ENCODE results near the gene CFHR3. TPM values are rescaled to one million over a fixed set of nuclear protein-coding genes. Genes with fewer than 3 reads are reported as not detected.
"Not testable (repeated sequence)": the region's sequence is repeated elsewhere in the genome, so short reads cannot be mapped to it uniquely, and the experiment has no call there.

Gene CFHR3
- total RNA-seq, 4 donors from 2014 or later = 0.42 TPM; not detected in 3

DNA sequence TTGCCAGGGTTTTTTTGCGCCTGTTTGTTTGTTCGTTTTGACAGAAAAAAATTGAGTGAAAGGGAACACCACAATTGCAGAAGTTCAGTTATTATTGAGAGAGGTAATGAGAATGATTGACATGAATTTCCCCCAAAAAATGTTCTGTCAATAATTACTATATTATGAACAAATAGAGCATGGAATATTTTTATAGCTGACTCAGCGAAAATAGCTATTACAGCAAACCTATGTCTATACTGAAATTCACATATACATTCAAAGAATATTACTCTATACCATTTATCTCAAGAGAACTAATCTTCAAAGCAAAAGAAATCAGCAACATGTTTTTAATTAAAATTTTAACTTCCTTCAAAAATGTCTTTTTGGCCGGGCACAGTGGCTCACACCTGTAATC is 4.8 kb upstream of the CFHR3 start:
- H3K4me3 ChIP-seq (ENCODE audit: low read depth, poor library complexity, severe bottlenecking); DNase-seq (ENCODE audit: low spot score in 2 of 2); intact Hi-C loops (cut with DNase I; ENCODE audit: low total_unique reads): not testable (repeated sequence)
- WGBS, 2 donors = 81 to 91% methylated on average over 4 of the region's 4 CpGs

DNA sequence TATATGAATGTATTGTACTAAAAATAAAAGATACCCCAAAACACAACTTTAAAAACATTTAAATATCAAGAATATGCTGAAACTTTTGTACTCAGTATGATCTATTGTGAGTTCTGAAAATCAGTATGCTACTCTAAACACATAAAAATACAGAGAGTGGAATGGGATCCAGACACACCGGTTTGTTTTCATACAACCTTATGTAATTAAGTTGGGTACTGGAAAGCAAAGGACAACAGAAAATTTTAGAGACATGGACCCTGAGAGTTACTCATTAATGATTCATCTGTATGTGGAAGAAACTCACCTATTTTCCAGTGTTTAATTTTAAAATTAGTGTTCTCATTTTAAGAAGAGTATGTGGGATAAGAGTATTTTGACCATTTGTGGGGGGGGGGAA is 927 bp upstream of the CFHR3 start:
- no peak overlapping the region for H3K4me3 ChIP-seq (ENCODE audit: low read depth, poor library complexity, severe bottlenecking)
- TF ChIP-seq, protein P1, sequence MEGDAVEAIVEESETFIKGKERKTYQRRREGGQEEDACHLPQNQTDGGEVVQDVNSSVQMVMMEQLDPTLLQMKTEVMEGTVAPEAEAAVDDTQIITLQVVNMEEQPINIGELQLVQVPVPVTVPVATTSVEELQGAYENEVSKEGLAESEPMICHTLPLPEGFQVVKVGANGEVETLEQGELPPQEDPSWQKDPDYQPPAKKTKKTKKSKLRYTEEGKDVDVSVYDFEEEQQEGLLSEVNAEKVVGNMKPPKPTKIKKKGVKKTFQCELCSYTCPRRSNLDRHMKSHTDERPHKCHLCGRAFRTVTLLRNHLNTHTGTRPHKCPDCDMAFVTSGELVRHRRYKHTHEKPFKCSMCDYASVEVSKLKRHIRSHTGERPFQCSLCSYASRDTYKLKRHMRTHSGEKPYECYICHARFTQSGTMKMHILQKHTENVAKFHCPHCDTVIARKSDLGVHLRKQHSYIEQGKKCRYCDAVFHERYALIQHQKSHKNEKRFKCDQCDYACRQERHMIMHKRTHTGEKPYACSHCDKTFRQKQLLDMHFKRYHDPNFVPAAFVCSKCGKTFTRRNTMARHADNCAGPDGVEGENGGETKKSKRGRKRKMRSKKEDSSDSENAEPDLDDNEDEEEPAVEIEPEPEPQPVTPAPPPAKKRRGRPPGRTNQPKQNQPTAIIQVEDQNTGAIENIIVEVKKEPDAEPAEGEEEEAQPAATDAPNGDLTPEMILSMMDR (IDR thresholded peaks at IDR 0.05) = no peak
- TF ChIP-seq POLR2A (IDR thresholded peaks at IDR 0.05) = no peak
- WGBS, 2 donors = 80 to 100% methylated on average over 1 of the region's 1 CpG
- intact Hi-C loops (cut with DNase I; ENCODE audit: low total_unique reads) = no loop called here
- DNase-seq (ENCODE audit: low spot score in 2 of 2) = no peak

DNA sequence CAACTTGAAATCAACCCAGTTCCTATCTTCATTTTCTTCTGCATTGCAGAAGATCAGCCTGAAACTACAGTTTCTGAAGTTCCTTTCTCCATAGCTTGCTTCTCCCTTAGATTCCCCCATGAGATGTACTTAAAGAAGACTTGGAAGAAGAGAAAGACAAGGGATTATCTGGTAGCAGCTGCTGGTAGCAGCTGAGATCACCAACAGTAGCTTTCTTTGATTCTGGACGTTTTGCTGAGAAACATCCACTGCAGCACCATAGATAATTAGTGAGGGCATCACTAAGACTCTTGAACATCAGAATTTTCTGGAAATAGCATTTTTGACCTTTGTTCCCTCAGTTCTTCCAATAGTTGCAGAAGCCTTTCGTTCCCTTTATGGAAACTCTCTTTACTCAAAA is 465 bp upstream of the CFHR3 start:
- DNase-seq (ENCODE audit: low spot score in 2 of 2) = no peak
- 40 to 48% methylated on average over 2 of the region's 2 CpGs for WGBS, 2 donors
- intact Hi-C loops (cut with DNase I; ENCODE audit: low total_unique reads) = no loop called here
- H3K4me3 ChIP-seq (ENCODE audit: low read depth, poor library complexity, severe bottlenecking) = no peak overlapping the region
- no peak for TF ChIP-seq POLR2A (IDR thresholded peaks at IDR 0.05)
- TF ChIP-seq, protein P1 (IDR thresholded peaks at IDR 0.05) = no peak

DNA sequence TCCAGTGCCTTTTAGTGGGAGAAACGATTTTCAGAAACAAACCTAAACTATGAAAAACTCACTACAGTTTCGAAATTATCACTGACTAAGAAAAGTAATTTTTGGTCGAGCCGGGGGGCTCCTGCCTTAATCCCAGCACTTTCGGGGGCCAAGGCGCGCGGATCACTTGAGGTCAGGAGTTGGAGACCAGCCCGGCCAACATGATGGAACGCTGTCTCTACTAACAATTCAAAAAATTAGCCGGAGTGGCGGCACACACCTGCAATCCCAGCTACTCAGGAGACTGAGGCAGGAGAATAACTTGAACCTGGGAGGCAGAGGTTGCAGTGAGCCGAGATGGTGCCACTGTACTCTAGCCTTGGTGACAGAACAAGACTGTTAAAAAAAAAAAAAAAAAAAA is 3.0 kb downstream of the CFHR3 start:
- no peak for TF ChIP-seq POLR2A (IDR thresholded peaks at IDR 0.05)
- TF ChIP-seq, protein P1 (IDR thresholded peaks at IDR 0.05) = no peak
- no peak overlapping the region for H3K4me3 ChIP-seq (ENCODE audit: low read depth, poor library complexity, severe bottlenecking)
- DNase-seq (ENCODE audit: low spot score in 2 of 2) = no peak
- WGBS, 2 donors = 91 to 93% methylated on average over 12 to 13 of the region's 13 CpGs
- intact Hi-C loops (cut with DNase I; ENCODE audit: low total_unique reads) = no loop called here

DNA sequence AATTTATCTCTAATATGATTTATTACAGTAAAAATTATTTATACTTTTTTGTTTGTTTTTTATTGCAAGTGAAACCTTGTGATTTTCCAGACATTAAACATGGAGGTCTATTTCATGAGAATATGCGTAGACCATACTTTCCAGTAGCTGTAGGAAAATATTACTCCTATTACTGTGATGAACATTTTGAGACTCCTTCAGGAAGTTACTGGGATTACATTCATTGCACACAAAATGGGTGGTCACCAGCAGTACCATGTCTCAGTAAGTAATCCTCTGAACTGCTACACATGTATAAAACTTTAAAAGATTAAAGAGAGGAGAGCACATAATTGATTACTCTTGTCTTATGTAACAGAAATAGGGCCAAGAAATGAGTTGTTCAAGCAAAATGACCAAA is 4.5 kb downstream of the CFHR3 start:
- DNase-seq (ENCODE audit: low spot score in 2 of 2) = no peak
- WGBS, 2 donors = 87 to 96% methylated on average over 1 of the region's 1 CpG
- intact Hi-C loops (cut with DNase I; ENCODE audit: low total_unique reads) = no loop called here
- TF ChIP-seq, protein P1 (IDR thresholded peaks at IDR 0.05) = no peak
- no peak for TF ChIP-seq POLR2A (IDR thresholded peaks at IDR 0.05)
- no peak overlapping the region for H3K4me3 ChIP-seq (ENCODE audit: low read depth, poor library complexity, severe bottlenecking)

DNA sequence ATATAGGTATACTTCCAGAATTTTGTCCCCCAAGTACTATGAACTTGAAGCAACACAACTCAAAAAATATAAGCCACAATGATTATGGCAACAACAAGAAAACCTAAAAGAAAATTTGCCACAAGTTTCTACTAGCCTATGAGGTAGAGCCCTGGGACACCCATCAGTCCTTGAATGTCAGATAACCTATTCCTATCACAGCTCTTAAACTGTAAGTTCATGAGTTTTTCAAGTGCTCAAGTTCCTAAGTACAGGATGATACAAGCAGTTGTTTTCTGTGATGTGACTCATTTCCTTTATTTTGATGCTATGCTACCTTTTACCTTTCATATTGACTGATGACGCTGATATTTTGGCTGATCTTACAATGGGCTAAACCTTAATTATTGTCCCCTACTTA is 16.6 kb downstream of the CFHR3 start:
- DNase-seq (ENCODE audit: low spot score in 2 of 2); intact Hi-C loops (cut with DNase I; ENCODE audit: low total_unique reads); H3K4me3 ChIP-seq (ENCODE audit: low read depth, poor library complexity, severe bottlenecking): not testable (repeated sequence)
- WGBS, 2 donors = 94 to 100% methylated on average over 1 of the region's 1 CpG

DNA sequence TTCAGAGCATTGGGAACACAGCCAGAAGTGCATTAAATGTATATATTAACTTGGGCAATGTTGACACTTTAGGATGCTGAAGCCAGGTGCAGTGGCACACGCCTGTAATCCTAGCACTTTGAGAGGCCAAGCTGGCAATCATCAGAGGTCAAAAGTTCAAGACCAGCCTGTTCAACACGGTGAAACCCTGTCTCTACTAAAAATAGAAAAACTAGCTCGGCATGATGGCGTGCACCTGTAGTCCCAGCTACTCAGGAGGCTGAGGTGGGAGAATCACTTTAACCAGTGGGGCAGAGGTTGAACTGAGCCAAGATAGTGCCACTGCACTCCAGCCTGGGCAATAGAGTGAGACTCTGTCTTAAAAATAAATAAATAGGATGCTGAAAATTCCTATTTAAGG is 19.5 kb downstream of the CFHR3 start:
- intact Hi-C loops (cut with DNase I; ENCODE audit: low total_unique reads); H3K4me3 ChIP-seq (ENCODE audit: low read depth, poor library complexity, severe bottlenecking); DNase-seq (ENCODE audit: low spot score in 2 of 2): not testable (repeated sequence)
- WGBS, 2 donors = 27 to 50% methylated on average over 2 to 4 of the region's 4 CpGs
